Upper lobe of right lung (tissue), 1 donor: ENCODE data around the gene MMAB. TPM values are rescaled to one million over a fixed set of nuclear protein-coding genes. Genes with fewer than 3 reads are reported as not detected.

Source experiments
- ATAC-seq: fragments of 200-7000 bp; cut with Tn5 transposase; one replicate; pipeline ENCODE4 v1.9.1; 2020; ENCODE audit warnings: mild to moderate bottlenecking, moderate library complexity
- DNase-seq: peaks from one replicate; pipeline ENCODE4 v3.0.0-alpha.2; 2020
- H3K27ac ChIP-seq: fragments of 200-600 bp; one replicate; pipeline ENCODE4 v1.8.0; 2022
- H3K27me3 ChIP-seq: fragments of 200-600 bp; one replicate; pipeline ENCODE4 v1.8.0; 2022; ENCODE audit warnings: mild to moderate bottlenecking
- H3K36me3 ChIP-seq: fragments of 200-600 bp; one replicate; pipeline ENCODE4 v1.8.0; 2022
- H3K4me1 ChIP-seq: fragments of 200-600 bp; one replicate; pipeline ENCODE4 v1.8.0; 2022
- H3K4me3 ChIP-seq: fragments of 200-600 bp; one replicate; pipeline ENCODE4 v1.8.0; 2022; ENCODE audit warnings: mild to moderate bottlenecking
- H3K9me3 ChIP-seq: fragments of 200-600 bp; one replicate; pipeline ENCODE4 v1.8.0; 2022
- CTCF ChIP-seq: fragments of 200-600 bp; IDR thresholded peaks from one replicate; pipeline ENCODE4 v1.8.0; 2022; ENCODE audit warnings: antibody characterized with exemption
- intact Hi-C: fragments of 100-400 bp; cut with DNase I; formaldehyde crosslinking; loops from one replicate; pipeline ENCODE4 v1.11.0; 2022
- total RNA-seq: library from RNA; stranded (reverse); fragmentation: NEBNext Ultra II Directional; extraction: Animal tissue kit (Norgen Biotek cat#: 25700); gene quantifications from one replicate; pipeline ENCODE4 v1.2.1, GENCODE V29; 2021
- donor health status: DM: no; HTN: yes; CAD: no; lungs with severe emphysema.

MMAB gene
- total RNA-seq, 1 donor from 2014 or later: 58.0 TPM

GRCh38 chr12:109581856-109582255 is 8.6 kb upstream of the MMAB start:
- H3K4me3 ChIP-seq: no peak overlapping the region
- TF ChIP-seq CTCF: no peak
- intact Hi-C loops: no loop called here
- peaks cover 55% of the 10 kb centered on the region for H3K36me3 ChIP-seq
- no peaks in the 10 kb centered on the region for H3K9me3 ChIP-seq
- no peak for DNase-seq
- no peak overlapping the region for H3K27ac ChIP-seq
- H3K4me1 ChIP-seq: no peaks in the 10 kb centered on the region
- H3K27me3 ChIP-seq: no peaks in the 10 kb centered on the region
- peak; percentile 69 for ATAC-seq

GRCh38 chr12:109581334-109581691 is 8.0 kb upstream of the MMAB start:
- Histone ChIP-seq H3K4me3 (no peak overlapping the region), H3K9me3 (no peaks in the 10 kb centered on the region), H3K27me3 (no peaks in the 10 kb centered on the region), H3K36me3 (peaks cover 60% of the 10 kb centered on the region), H3K4me1 (no peaks in the 10 kb centered on the region), H3K27ac (no peak overlapping the region)
- intact Hi-C loops: no loop called here
- DNase-seq (no peak), ATAC-seq (no peak)
- TF ChIP-seq CTCF: no peak

GRCh38 chr12:109580684-109581333 is 7.5 kb upstream of the MMAB start:
- Histone ChIP-seq H3K9me3 (no peaks in the 10 kb centered on the region), H3K27me3 (no peaks in the 10 kb centered on the region), H3K36me3 (peaks cover 65% of the 10 kb centered on the region), H3K4me1 (no peaks in the 10 kb centered on the region), H3K27ac (no peak overlapping the region), H3K4me3 (no peak overlapping the region)
- no peak for TF ChIP-seq CTCF
- intact Hi-C loops: no loop called here
- DNase-seq (no peak), ATAC-seq (no peak)

GRCh38 chr12:109580272-109580671 is 7.0 kb upstream of the MMAB start:
- no peak overlapping the region for H3K27ac ChIP-seq
- no peaks in the 10 kb centered on the region for H3K9me3 ChIP-seq
- no peaks in the 10 kb centered on the region for H3K4me1 ChIP-seq
- intact Hi-C loops: no loop called here
- no peak for ATAC-seq
- no peak for TF ChIP-seq CTCF
- no peak overlapping the region for H3K4me3 ChIP-seq
- peaks cover 69% of the 10 kb centered on the region for H3K36me3 ChIP-seq
- no peak for DNase-seq
- H3K27me3 ChIP-seq: no peaks in the 10 kb centered on the region

GRCh38 chr12:109579639-109580038 is 6.3 kb upstream of the MMAB start:
- H3K9me3 ChIP-seq: no peaks in the 10 kb centered on the region

More at GRCh38 chr12:109579639-109580038, 6.3 kb upstream of the MMAB start:
- H3K4me1 ChIP-seq: no peaks in the 10 kb centered on the region
- no peaks in the 10 kb centered on the region for H3K27me3 ChIP-seq
- intact Hi-C loops: no loop called here
- no peak overlapping the region for H3K27ac ChIP-seq
- DNase-seq (no peak), ATAC-seq (no peak)
- no peak overlapping the region for H3K4me3 ChIP-seq
- no peak for TF ChIP-seq CTCF
- peaks cover 69% of the 10 kb centered on the region for H3K36me3 ChIP-seq
